Mesothelial cell of epicardium (in vitro differentiated cells): ENCODE results near the gene RCOR2. TPM values are rescaled to one million over a fixed set of nuclear protein-coding genes. Genes with fewer than 3 reads are reported as not detected.

ENCODE experiments used
- DNase-seq, 2 experiments: peaks; one replicate each; pipeline ENCODE4 v3.0.0; 2021; ENCODE audit warnings: low spot score in 2 of 2; ENCODE audit not compliant: unreplicated experiment in 2 of 2
- H3K27ac Mint-ChIP-seq: 2 replicates; pipeline ENCODE4 v1.8.0; 2021; ENCODE audit warnings: mixed read lengths
- H3K27me3 Mint-ChIP-seq: 2 replicates; pipeline ENCODE4 v1.8.0; 2021; ENCODE audit warnings: low read depth, mixed read lengths
- H3K36me3 Mint-ChIP-seq: 2 replicates; pipeline ENCODE4 v1.8.0; 2021; ENCODE audit warnings: mixed read lengths
- H3K4me1 Mint-ChIP-seq: 2 replicates; pipeline ENCODE4 v1.8.0; 2021; ENCODE audit warnings: mixed read lengths
- H3K4me3 Mint-ChIP-seq: 2 replicates; pipeline ENCODE4 v1.8.0; 2021; ENCODE audit warnings: mild to moderate bottlenecking, moderate library complexity, mixed read lengths
- H3K9me3 Mint-ChIP-seq: 2 replicates; pipeline ENCODE4 v1.8.0; 2021; ENCODE audit warnings: mixed read lengths
- CTCF ChIP-seq: fragments of 200-600 bp; sonication (generic); IDR thresholded peaks from one replicate; pipeline ENCODE4 v1.5.0; 2021; ENCODE audit warnings: antibody characterized with exemption; ENCODE audit not compliant: unreplicated experiment
- total RNA-seq: library from RNA; stranded (reverse); gene quantifications from 3 replicates; pipeline ENCODE4 v1.2.1, GENCODE V29; 2021

Gene RCOR2
- total RNA-seq, 1 donor from 2014 or later = 30.6 TPM

- no peaks in the 10 kb centered on the region for H3K27me3 Mint-ChIP-seq
- no peak overlapping the region for H3K4me3 Mint-ChIP-seq
- H3K27ac Mint-ChIP-seq = no peak overlapping the region
- peaks cover 42% of the 10 kb centered on the region for H3K4me1 Mint-ChIP-seq
- H3K9me3 Mint-ChIP-seq = no peaks in the 10 kb centered on the region
- no peaks in the 10 kb centered on the region for H3K36me3 Mint-ChIP-seq
- DNase-seq = no peak
- no peak for TF ChIP-seq CTCF
These were observed 40.3 kb downstream of the RCOR2 start for GRCh38 chr11:63876616-63877015.

- Mint-ChIP-seq H3K4me1 (peaks cover 46% of the 10 kb centered on the region), H3K4me3 (no peak overlapping the region), H3K27ac (no peak overlapping the region), H3K9me3 (no peaks in the 10 kb centered on the region), H3K36me3 (no peaks in the 10 kb centered on the region), H3K27me3 (no peaks in the 10 kb centered on the region)
- no peak for TF ChIP-seq CTCF
- DNase-seq = no peak
These were observed 41.4 kb downstream of the RCOR2 start for GRCh38 chr11:63875506-63876065.

- Mint-ChIP-seq H3K27me3 (no peaks in the 10 kb centered on the region), H3K27ac (peak overlapping the region; percentile 53), H3K9me3 (no peaks in the 10 kb centered on the region), H3K36me3 (no peaks in the 10 kb centered on the region), H3K4me1 (peaks cover 46% of the 10 kb centered on the region), H3K4me3 (no peak overlapping the region)
- DNase-seq = no peak
- TF ChIP-seq CTCF = no peak
These were observed 42.5 kb downstream of the RCOR2 start for GRCh38 chr11:63874511-63874910.

GRCh38 chr11:63873311-63873710, 43.7 kb downstream of the RCOR2 start:
- Mint-ChIP-seq H3K27ac (peak overlapping the region; percentile 84), H3K4me1 (peaks cover 52% of the 10 kb centered on the region), H3K4me3 (no peak overlapping the region), H3K36me3 (no peaks in the 10 kb centered on the region), H3K27me3 (no peaks in the 10 kb centered on the region), H3K9me3 (no peaks in the 10 kb centered on the region)
- DNase-seq = no peak
- no peak for TF ChIP-seq CTCF

- peak overlapping the region; percentile 84 for H3K27ac Mint-ChIP-seq
- DNase-seq = no peak
- no peak for TF ChIP-seq CTCF
- H3K4me1 Mint-ChIP-seq = peaks cover 50% of the 10 kb centered on the region
- H3K36me3 Mint-ChIP-seq = no peaks in the 10 kb centered on the region
- H3K4me3 Mint-ChIP-seq = no peak overlapping the region
- no peaks in the 10 kb centered on the region for H3K9me3 Mint-ChIP-seq
- H3K27me3 Mint-ChIP-seq = no peaks in the 10 kb centered on the region
These were observed 44.2 kb downstream of the RCOR2 start for GRCh38 chr11:63872800-63873197.
